MCF 10A (cell line): ENCODE results near the gene DEFB131B. TPM values are rescaled to one million over a fixed set of nuclear protein-coding genes. Genes with fewer than 3 reads are reported as not detected.
"Not testable (repeated sequence)": the region's sequence is repeated elsewhere in the genome, so short reads cannot be mapped to it uniquely, and the experiment has no call there.

Experiments used
- Bru-seq: library from RNA; stranded (reverse); fragments of 400-500 nt; gene quantifications from one replicate; lab custom pipeline; 2021; lab: Mats Ljungman, UMichigan
- BruChase-seq, 2 experiments: library from RNA; stranded (reverse); fragments of 400-500 nt; gene quantifications; one replicate each; lab custom pipeline; 2021; lab: Mats Ljungman, UMichigan
- BruUV-seq: library from RNA; stranded (reverse); fragments of 400-500 nt; replicated peaks from 2 replicates; lab custom pipeline; 2021; lab: Mats Ljungman, UMichigan
- CTCF ChIA-PET: fragments of 300-600 bp; sonication (Branson Sonifier 250); formaldehyde crosslinking; extraction: SDS; loops from one replicate; lab custom pipeline; 2021; ENCODE audit warnings: antibody characterized with exemption, inconsistent platforms; lab: Yijun Ruan, JAX
- POLR2A ChIA-PET: fragments of 300-600, 350-650 bp; sonication (Branson Sonifier 250); formaldehyde crosslinking; extraction: SDS; loops from one replicate; lab custom pipeline; 2020; ENCODE audit warnings: antibody characterized with exemption, inconsistent platforms; lab: Yijun Ruan, JAX
- DNase-seq: peaks from one replicate; pipeline ENCODE4 v3.0.0-alpha.2; 2018; ENCODE audit not compliant: unreplicated experiment
- H3K27ac Mint-ChIP-seq: one replicate; pipeline ENCODE4 v1.8.0; 2022; ENCODE audit warnings: mild to moderate bottlenecking, low read depth, mixed read lengths; ENCODE audit not compliant: unreplicated experiment
- H3K27me3 Mint-ChIP-seq: one replicate; pipeline ENCODE4 v1.8.0; 2022; ENCODE audit warnings: mixed read lengths; ENCODE audit not compliant: insufficient read depth, unreplicated experiment
- H3K36me3 Mint-ChIP-seq: one replicate; pipeline ENCODE4 v1.8.0; 2022; ENCODE audit warnings: mild to moderate bottlenecking, moderate library complexity, mixed read lengths; ENCODE audit not compliant: insufficient read depth, unreplicated experiment
- H3K4me1 Mint-ChIP-seq: one replicate; pipeline ENCODE4 v1.8.0; 2022; ENCODE audit warnings: mixed read lengths; ENCODE audit not compliant: insufficient read depth, unreplicated experiment
- H3K4me3 Mint-ChIP-seq: one replicate; pipeline ENCODE4 v1.8.0; 2022; ENCODE audit warnings: mild to moderate bottlenecking, moderate library complexity, mixed read lengths; ENCODE audit not compliant: unreplicated experiment
- H3K9me3 Mint-ChIP-seq: one replicate; pipeline ENCODE4 v1.8.0; 2022; ENCODE audit warnings: mixed read lengths; ENCODE audit not compliant: unreplicated experiment
- CTCF ChIP-seq: fragments of 200-600 bp; IDR thresholded peaks from one replicate; pipeline ENCODE4 v1.8.0; 2022; ENCODE audit warnings: antibody characterized with exemption, mild to moderate bottlenecking; ENCODE audit not compliant: unreplicated experiment
- intact Hi-C: fragments of 100-400 bp; cut with micrococcal nuclease; formaldehyde crosslinking; loops from 2 replicates; pipeline ENCODE4 v1.14.1; 2022
- long read RNA-seq: library from polyadenylated mRNA; stranded (forward); transcript quantifications from one replicate; pipeline ENCODE4 v2.0.0, GENCODE V29; 2022
- total RNA-seq: library from RNA; stranded (reverse); gene quantifications from 2 replicates; pipeline ENCODE4 v1.2.3, GENCODE V29; 2022

DEFB131B gene
- not detected in 2 replicates for total RNA-seq
- not detected for Bru-seq, nascent RNA
- BruChase-seq, experiment 1, labeled RNA remaining after a 6-hour chase, result not detected
- percentile 10 among the genes with signal in this experiment for BruChase-seq, experiment 2, labeled RNA remaining after a 2-hour chase
- long read RNA-seq, result 0 reads

- H3K27ac Mint-ChIP-seq, H3K4me1 Mint-ChIP-seq, CTCF ChIA-PET, intact Hi-C loops, DNase-seq, POLR2A ChIA-PET, H3K4me3 Mint-ChIP-seq, H3K9me3 Mint-ChIP-seq, BruUV-seq, H3K27me3 Mint-ChIP-seq, H3K36me3 Mint-ChIP-seq: not testable (repeated sequence)
These were observed at the start of gene DEFB131B for GRCh38 chr11:71878059-71878458. Gene DEFB131B, plus strand, starts transcription at chr11:71878453. Its CDS starts 0 bp downstream, at chr11:71878453.

- H3K4me3 Mint-ChIP-seq, H3K36me3 Mint-ChIP-seq, BruUV-seq, H3K4me1 Mint-ChIP-seq, POLR2A ChIA-PET, H3K9me3 Mint-ChIP-seq, intact Hi-C loops, DNase-seq, H3K27me3 Mint-ChIP-seq, H3K27ac Mint-ChIP-seq, CTCF ChIA-PET: not testable (repeated sequence)
These were observed 49.0 kb upstream of the DEFB131B start for GRCh38 chr11:71829247-71829646.

- DNase-seq, intact Hi-C loops, H3K9me3 Mint-ChIP-seq, H3K4me1 Mint-ChIP-seq, H3K36me3 Mint-ChIP-seq, BruUV-seq, CTCF ChIA-PET, H3K27ac Mint-ChIP-seq, H3K27me3 Mint-ChIP-seq, H3K4me3 Mint-ChIP-seq, POLR2A ChIA-PET: not testable (repeated sequence)
These were observed 48.6 kb upstream of the DEFB131B start for GRCh38 chr11:71829686-71830085.

GRCh38 chr11:71832811-71833210 lies 45.4 kb upstream of the DEFB131B start, which contains the start of gene DEFB108B:
Gene DEFB108B, plus strand, starts transcription at chr11:71833200. Its CDS starts 0 bp downstream, at chr11:71833200.
- DNase-seq, H3K27ac Mint-ChIP-seq, H3K4me3 Mint-ChIP-seq, POLR2A ChIA-PET, CTCF ChIA-PET, intact Hi-C loops, H3K36me3 Mint-ChIP-seq, H3K9me3 Mint-ChIP-seq, BruUV-seq, H3K4me1 Mint-ChIP-seq, H3K27me3 Mint-ChIP-seq: not testable (repeated sequence)

- H3K36me3 Mint-ChIP-seq, DNase-seq, H3K27ac Mint-ChIP-seq, BruUV-seq, intact Hi-C loops, POLR2A ChIA-PET, H3K4me3 Mint-ChIP-seq, H3K9me3 Mint-ChIP-seq, H3K4me1 Mint-ChIP-seq, H3K27me3 Mint-ChIP-seq: not testable (repeated sequence)
- CTCF ChIA-PET, result interaction anchor here (0.6 kb wide), 1 partner anchor 32 kb away, joined by 3 read pairs; no protein-coding TSS in a partner anchor
These were observed 35.5 kb upstream of the DEFB131B start for GRCh38 chr11:71842720-71843119.

- H3K9me3 Mint-ChIP-seq, DNase-seq, H3K27me3 Mint-ChIP-seq, BruUV-seq, POLR2A ChIA-PET, H3K4me1 Mint-ChIP-seq, CTCF ChIA-PET, H3K27ac Mint-ChIP-seq, intact Hi-C loops, H3K4me3 Mint-ChIP-seq, H3K36me3 Mint-ChIP-seq: not testable (repeated sequence)
These were observed 34.9 kb upstream of the DEFB131B start for GRCh38 chr11:71843355-71843754.

GRCh38 chr11:71843858-71844257 lies 34.4 kb upstream of the DEFB131B start:
- CTCF ChIA-PET, result no interaction called here
- intact Hi-C loops, result no loop called here
- Mint-ChIP-seq H3K27ac (no peak overlapping the region), H3K27me3 (no peaks in the 10 kb centered on the region), H3K4me3 (no peak overlapping the region), H3K4me1 (no peaks in the 10 kb centered on the region), H3K36me3 (no peaks in the 10 kb centered on the region), H3K9me3 (no peaks in the 10 kb centered on the region)
- POLR2A ChIA-PET, result no interaction called here
- BruUV-seq, result no TSS peak
- no peak for TF ChIP-seq CTCF
- DNase-seq, result no peak

- H3K27ac Mint-ChIP-seq, POLR2A ChIA-PET, CTCF ChIA-PET, H3K4me3 Mint-ChIP-seq, DNase-seq, BruUV-seq, H3K27me3 Mint-ChIP-seq, H3K36me3 Mint-ChIP-seq, H3K4me1 Mint-ChIP-seq, intact Hi-C loops: not testable (repeated sequence)
- peaks cover 10% of the 10 kb centered on the region for H3K9me3 Mint-ChIP-seq
These were observed 24.4 kb upstream of the DEFB131B start for GRCh38 chr11:71853895-71854294.

GRCh38 chr11:71855880-71856279 lies 22.4 kb upstream of the DEFB131B start:
- H3K36me3 Mint-ChIP-seq, DNase-seq, CTCF ChIA-PET, intact Hi-C loops, H3K9me3 Mint-ChIP-seq, BruUV-seq, H3K27ac Mint-ChIP-seq, H3K27me3 Mint-ChIP-seq, H3K4me1 Mint-ChIP-seq, H3K4me3 Mint-ChIP-seq, POLR2A ChIA-PET: not testable (repeated sequence)
